ENCODE results near the gene UGT3A1. TPM values are rescaled to one million over a fixed set of nuclear protein-coding genes. Genes with fewer than 3 reads are reported as not detected.

Gene UGT3A1
- total and polyA plus RNA-seq, 2 donors (not counting 3 experiments of a cell fraction or from before 2014, with no cell fraction given) = not detected

DNA sequence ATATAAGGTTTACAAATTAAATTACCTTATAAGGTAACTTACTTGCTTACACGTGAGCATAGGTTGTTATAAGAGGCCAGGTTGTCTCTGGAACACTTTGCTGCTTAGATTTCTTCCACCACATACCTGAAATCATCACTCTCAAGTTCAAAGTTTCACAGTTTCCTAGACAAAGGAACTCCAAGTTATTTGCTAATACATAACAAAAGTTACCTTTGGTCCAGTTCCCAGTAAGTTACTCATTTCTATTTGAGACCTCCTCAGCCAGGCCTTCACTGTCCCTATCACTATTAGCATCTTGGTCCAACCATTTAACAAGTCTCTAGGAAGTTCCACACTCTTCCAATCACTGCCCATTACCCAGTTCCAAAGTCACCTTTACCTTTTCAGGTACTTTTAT, 18.5 kb upstream of the UGT3A1 start:
- no peak overlapping the region for H3K9ac ChIP-seq (replicated peaks; ENCODE audit: extremely low read depth, insufficient read depth, low read length)
- H3K79me2 ChIP-seq (ENCODE audit: control insufficient read depth, insufficient read depth, low read length) = no peaks in the 10 kb centered on the region
- H3K27ac ChIP-seq (ENCODE audit: insufficient read depth, low read depth, low read length) = no peak overlapping the region
- H3K9me3 ChIP-seq (replicated peaks; ENCODE audit: control insufficient read depth, insufficient read depth, low read length) = no peaks in the 10 kb centered on the region
- no peaks in the 10 kb centered on the region for H3K9me1 ChIP-seq (replicated peaks; ENCODE audit: control insufficient read depth, extremely low read depth, insufficient read depth, low read length)
- dilution Hi-C loops (cut with MboI; ENCODE audit: extremely low pct_ligation_motif_present, low sequenced_read_pairs) (no loop called here), intact Hi-C loops (cut with micrococcal nuclease) (no loop called here)
- no TSS peak for BruUV-seq (replicated peaks)
- H2AFZ ChIP-seq (ENCODE audit: low read depth, low read length) = no peak overlapping the region
- no peaks in the 10 kb centered on the region for H3K36me3 ChIP-seq (ENCODE audit: control insufficient read depth in 2 of 2, extremely low read depth in 1 of 2, insufficient read depth in 2 of 2, low read length in 2 of 2)
- H3K4me1 ChIP-seq (ENCODE audit: control insufficient read depth, extremely low read depth, insufficient read depth, low read length) = no peaks in the 10 kb centered on the region
- no peaks in the 10 kb centered on the region for H3K27me3 ChIP-seq (ENCODE audit: control insufficient read depth in 2 of 2, insufficient read depth in 2 of 2, low read length in 2 of 2)
- no peak overlapping the region for H3K4me2 ChIP-seq (ENCODE audit: insufficient read depth, low read length)
- H4K20me1 ChIP-seq (replicated peaks; ENCODE audit: control insufficient read depth, extremely low read depth, insufficient read depth, low read length) = no peaks in the 10 kb centered on the region
- TF ChIP-seq GATA2 (IDR thresholded peaks at IDR 0.05; ENCODE audit: insufficient read depth, insufficient read length, low read depth, low read length) (no peak), POLR2A (IDR thresholded peaks at IDR 0.05; ENCODE audit: low read depth, low read length) (no peak), JUN (IDR thresholded peaks at IDR 0.05; ENCODE audit: borderline replicate concordance, insufficient read depth, insufficient read length, low read depth) (no peak), POLR2AphosphoS5 (IDR thresholded peaks at IDR 0.05; ENCODE audit: insufficient read depth, low read depth, low read length) (no peak), MYC (IDR thresholded peaks at IDR 0.05; ENCODE audit: low read depth, low read length) (no peak), FOS (IDR thresholded peaks at IDR 0.05; ENCODE audit: borderline replicate concordance, insufficient read depth, low read length) (no peak), EZH2 (IDR thresholded peaks at IDR 0.05; ENCODE audit: borderline replicate concordance, low read depth, low read length, severe bottlenecking) (no peak)
- TF ChIP-seq, protein P1, sequence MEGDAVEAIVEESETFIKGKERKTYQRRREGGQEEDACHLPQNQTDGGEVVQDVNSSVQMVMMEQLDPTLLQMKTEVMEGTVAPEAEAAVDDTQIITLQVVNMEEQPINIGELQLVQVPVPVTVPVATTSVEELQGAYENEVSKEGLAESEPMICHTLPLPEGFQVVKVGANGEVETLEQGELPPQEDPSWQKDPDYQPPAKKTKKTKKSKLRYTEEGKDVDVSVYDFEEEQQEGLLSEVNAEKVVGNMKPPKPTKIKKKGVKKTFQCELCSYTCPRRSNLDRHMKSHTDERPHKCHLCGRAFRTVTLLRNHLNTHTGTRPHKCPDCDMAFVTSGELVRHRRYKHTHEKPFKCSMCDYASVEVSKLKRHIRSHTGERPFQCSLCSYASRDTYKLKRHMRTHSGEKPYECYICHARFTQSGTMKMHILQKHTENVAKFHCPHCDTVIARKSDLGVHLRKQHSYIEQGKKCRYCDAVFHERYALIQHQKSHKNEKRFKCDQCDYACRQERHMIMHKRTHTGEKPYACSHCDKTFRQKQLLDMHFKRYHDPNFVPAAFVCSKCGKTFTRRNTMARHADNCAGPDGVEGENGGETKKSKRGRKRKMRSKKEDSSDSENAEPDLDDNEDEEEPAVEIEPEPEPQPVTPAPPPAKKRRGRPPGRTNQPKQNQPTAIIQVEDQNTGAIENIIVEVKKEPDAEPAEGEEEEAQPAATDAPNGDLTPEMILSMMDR (IDR thresholded peaks at IDR 0.05; ENCODE audit: extremely low read depth in 1 of 2, insufficient read depth in 1 of 2, low read depth in 1 of 2, low read length in 2 of 2) = no peak
- TF ChIP-seq, protein P2, sequence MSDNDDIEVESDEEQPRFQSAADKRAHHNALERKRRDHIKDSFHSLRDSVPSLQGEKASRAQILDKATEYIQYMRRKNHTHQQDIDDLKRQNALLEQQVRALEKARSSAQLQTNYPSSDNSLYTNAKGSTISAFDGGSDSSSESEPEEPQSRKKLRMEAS (IDR thresholded peaks at IDR 0.05; ENCODE audit: insufficient read depth, insufficient read length) = no peak
- DNase-seq (ENCODE audit: low read depth, low spot score) = no peak
- ChIA-PET POLR2A (no interaction called here), CTCF (no interaction called here)
- no peak for FAIRE-seq
- no peak overlapping the region for H3K4me3 ChIP-seq (replicated peaks in 1 of 3; ENCODE audit: insufficient read depth in 1 of 3, low read depth in 1 of 3, low read length in 3 of 3)

Data from endothelial cell of umbilical vein (primary cell).